Measurements from ENCODE around the gene ENTPD8.

Gene ENTPD8, protein sequence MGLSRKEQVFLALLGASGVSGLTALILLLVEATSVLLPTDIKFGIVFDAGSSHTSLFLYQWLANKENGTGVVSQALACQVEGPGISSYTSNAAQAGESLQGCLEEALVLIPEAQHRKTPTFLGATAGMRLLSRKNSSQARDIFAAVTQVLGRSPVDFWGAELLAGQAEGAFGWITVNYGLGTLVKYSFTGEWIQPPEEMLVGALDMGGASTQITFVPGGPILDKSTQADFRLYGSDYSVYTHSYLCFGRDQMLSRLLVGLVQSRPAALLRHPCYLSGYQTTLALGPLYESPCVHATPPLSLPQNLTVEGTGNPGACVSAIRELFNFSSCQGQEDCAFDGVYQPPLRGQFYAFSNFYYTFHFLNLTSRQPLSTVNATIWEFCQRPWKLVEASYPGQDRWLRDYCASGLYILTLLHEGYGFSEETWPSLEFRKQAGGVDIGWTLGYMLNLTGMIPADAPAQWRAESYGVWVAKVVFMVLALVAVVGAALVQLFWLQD

DNA sequence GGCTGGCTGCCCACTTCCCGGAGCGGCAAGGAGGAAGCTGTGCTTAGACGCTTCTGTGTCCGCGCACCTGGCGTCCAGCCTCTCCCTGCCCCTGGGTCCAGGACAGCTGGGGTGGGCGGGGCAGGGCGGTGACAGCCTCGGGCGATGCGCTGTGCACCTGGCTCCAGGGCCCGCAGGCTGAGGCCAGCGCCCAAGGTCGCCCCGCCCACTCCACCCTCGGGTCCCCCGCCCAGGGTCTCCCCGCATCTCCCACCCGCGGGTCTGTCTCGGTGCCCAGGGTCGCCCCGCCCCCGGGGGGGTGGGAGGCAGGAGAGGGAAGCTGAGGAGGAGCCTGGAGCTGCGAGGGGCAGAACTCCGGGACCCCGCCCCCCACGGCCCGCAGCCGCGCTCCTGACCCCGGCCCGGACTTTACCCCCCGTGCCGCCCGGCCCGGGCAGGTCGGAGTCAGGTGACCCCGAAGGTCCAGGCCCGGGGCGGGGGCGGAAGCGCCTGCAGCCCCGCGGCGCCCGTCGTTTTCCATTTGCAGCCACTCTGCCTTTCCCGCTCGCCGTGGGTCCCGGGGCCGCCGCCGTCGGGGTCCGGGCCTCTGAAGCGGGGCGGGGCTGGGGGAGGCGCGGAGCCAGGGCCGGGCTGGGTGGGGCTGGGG, at the start of gene ENTPD8:
Gene ENTPD8 (minus strand): TSS at position 69 of the 646 bp plus-strand sequence. CDS start 3,072 bp downstream, outside the sequence.
- TF ChIP-seq, protein P1, sequence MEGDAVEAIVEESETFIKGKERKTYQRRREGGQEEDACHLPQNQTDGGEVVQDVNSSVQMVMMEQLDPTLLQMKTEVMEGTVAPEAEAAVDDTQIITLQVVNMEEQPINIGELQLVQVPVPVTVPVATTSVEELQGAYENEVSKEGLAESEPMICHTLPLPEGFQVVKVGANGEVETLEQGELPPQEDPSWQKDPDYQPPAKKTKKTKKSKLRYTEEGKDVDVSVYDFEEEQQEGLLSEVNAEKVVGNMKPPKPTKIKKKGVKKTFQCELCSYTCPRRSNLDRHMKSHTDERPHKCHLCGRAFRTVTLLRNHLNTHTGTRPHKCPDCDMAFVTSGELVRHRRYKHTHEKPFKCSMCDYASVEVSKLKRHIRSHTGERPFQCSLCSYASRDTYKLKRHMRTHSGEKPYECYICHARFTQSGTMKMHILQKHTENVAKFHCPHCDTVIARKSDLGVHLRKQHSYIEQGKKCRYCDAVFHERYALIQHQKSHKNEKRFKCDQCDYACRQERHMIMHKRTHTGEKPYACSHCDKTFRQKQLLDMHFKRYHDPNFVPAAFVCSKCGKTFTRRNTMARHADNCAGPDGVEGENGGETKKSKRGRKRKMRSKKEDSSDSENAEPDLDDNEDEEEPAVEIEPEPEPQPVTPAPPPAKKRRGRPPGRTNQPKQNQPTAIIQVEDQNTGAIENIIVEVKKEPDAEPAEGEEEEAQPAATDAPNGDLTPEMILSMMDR (IDR thresholded peaks at IDR 0.05; ENCODE audit: borderline replicate concordance, insufficient read depth, low read depth, low read length), result no peak
- no peak within 1 kb of the TSS for H3K4me3 ChIP-seq (ENCODE audit: low read depth, low read length)

DNA sequence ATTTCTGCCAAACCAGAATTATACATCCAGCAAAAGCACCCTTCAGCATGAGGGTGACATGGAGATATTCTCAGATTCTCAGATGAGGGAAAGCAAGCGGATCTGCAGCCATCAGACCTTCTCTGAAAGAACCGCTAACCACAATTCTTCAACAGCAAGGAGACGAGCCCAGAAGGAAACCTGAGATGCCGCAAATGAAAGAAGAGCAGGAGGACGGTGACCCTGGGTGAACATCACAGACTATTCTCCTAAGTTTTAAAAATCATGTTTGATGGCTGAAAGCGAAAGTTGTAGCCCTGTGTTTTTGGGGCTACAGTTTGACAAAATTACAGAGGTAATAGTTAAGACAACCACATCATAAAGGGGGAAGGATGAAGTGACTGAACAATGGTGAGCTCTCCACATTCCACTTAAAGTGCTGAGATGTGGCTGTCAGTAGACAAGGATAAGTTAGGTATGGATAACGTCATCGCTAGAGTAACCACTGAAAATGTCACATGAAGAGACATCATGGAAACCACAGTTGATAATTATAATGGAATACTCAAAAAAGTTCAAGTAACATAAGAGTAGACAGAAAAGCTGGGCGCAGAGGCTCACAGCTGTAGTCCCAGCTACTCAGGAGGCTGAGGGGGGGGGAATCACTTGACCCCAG, 49.5 kb upstream of the ENTPD8 start:
- TF ChIP-seq, protein P1 (IDR thresholded peaks at IDR 0.05; ENCODE audit: borderline replicate concordance, insufficient read depth, low read depth, low read length), result no peak
- H3K4me3 ChIP-seq (ENCODE audit: low read depth, low read length), result no peak overlapping the region

DNA sequence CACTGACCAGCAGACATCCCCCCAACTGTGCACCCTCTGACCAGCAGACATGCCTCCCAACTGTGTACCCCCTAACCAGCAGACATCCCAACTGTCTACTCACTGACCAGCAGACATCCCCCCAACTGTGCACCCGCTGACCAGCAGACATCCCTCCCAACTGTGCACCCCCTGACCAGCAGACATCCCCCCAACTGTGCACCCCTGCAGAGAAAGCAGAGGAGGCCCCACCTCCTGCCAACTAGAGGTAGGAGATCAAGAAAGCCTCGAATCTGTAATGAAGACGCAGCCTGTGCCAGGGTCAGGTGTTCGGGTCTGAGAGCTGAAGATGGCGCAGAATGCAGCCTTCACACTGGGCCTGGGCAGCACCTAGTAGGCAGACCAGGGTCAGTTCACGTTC, 47.7 kb upstream of the ENTPD8 start:
- TF ChIP-seq, protein P1 (IDR thresholded peaks at IDR 0.05; ENCODE audit: borderline replicate concordance, insufficient read depth, low read depth, low read length), result no peak
- no peak overlapping the region for H3K4me3 ChIP-seq (ENCODE audit: low read depth, low read length)

DNA sequence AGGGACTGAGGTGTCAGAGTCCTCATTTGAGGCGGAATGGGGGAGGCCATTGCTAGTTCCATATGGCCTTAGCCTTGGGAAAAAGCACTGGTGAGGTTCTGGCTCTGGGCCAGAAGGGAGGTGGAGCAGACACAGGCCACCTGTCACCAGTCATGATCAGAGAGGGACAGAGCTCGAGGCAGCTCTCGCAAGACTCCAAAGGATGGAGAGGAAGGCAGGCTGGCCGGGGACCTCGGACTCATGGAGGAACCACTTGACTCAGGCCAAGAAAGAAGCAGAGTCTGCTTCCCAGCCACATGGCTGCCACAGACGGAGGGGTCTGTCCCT, 47.1 kb upstream of the ENTPD8 start:
- H3K4me3 ChIP-seq (ENCODE audit: low read depth, low read length), result no peak overlapping the region
- TF ChIP-seq, protein P1 (IDR thresholded peaks at IDR 0.05; ENCODE audit: borderline replicate concordance, insufficient read depth, low read depth, low read length), result no peak

DNA sequence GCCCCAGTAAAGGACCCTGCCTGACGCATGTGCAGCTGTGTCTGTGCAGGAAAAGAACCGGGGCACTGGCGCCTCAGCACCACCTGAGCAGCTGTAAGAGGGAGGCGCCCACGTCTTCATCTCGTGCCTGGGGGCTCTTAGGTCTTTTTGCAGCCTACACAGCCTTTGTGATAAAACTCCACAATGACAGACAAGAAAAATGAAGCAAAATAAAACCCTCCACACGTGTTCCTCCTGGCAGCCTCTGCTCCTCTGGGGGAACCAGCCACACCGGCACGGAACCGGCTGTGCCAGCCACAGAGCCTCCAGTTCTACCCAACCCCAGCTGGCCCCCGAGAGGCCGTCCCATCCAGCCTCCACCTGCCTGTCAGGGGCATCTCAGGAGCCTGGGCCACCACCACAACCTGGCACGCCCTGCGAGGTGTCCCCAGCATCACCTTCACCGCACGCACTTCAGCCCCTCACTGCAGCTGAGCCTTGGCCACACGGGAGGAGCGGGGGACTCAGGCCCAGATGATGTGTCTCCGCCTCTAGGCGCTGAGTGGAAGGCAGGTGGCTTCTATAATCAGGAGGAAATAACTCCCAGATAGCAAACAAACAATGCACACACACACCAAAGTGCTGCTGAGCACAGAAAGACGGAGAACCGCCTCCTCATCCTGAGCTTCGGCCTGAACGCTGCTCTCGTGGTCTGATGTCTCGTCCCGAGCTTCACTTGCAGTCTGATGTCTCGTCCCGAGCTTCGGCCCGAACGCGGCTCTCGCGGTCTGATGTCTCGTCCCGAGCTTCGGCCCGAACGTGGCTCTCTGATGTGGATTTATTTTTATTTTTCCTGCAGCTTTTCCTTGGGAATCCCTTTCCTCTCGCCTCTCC, 46.5 kb upstream of the ENTPD8 start:
- H3K4me3 ChIP-seq (ENCODE audit: low read depth, low read length), result no peak overlapping the region
- TF ChIP-seq, protein P1 (IDR thresholded peaks at IDR 0.05; ENCODE audit: borderline replicate concordance, insufficient read depth, low read depth, low read length), result no peak

DNA sequence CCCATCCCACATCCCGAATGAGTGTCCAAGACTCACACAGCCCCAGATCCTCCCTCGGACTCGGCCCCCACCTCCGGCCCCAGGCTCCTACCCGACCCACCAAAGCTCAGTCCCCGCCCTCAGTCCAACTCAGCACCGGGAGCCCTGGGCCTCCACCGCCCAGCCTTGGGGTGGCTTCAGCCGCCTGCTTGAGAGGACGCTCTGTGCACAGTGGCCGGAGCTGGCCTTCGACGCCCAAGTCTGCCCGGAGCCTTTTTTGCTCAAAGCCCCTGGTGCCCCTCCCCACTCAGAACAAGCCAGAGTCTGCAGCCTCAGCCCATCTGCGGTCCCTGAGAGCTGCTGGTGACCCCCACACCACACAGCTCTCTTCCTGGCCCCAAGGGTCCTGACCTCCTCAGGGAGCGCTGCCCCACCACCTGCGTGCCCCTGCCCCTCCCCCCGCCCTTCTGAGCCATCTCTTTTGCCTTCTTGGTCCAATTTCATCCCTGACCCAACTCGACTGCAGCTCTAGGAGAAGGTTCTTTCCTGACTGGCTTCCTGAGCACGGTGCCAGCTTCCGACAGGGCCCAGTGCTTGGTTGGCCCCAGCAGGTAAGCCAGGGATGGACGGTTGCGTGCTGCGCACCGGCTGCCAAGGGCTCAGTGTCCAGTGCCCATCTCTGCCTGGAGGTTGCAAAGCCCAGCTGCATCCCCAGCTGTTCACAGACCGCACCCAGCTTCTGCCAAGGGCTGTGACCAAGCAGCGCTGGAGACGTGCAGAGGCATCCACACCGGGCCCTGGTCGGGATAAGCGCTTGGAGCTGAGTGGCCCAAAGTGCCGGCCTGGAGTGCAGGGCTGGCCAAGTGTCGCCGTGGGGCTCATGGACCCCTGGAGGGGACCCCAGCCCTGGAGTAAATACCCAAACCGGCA, 45.6 kb upstream of the ENTPD8 start:
- TF ChIP-seq, protein P1 (IDR thresholded peaks at IDR 0.05; ENCODE audit: borderline replicate concordance, insufficient read depth, low read depth, low read length), result no peak
- no peak overlapping the region for H3K4me3 ChIP-seq (ENCODE audit: low read depth, low read length)
